A549 (cell line): Measurements from ENCODE around the gene IQCE. TPM values are rescaled to one million over a fixed set of nuclear protein-coding genes. Genes with fewer than 3 reads are reported as not detected.

Source experiments
- ATAC-seq, 2 experiments: fragments of 200-7000 bp in 1 of 2; fragments of >200 bp in 1 of 2; cut with Nextera tagmentation in 1 of 2; cut with Tn5 transposase in 1 of 2; 3 replicates each; pipeline versions ENCODE4 v1.8.0 to v1.9.1; 2018 to 2020; ENCODE audit warnings: mild to moderate bottlenecking in 1 of 2, moderate library complexity in 1 of 2
- CTCF ChIA-PET: fragments of 300-600 bp; sonication (Branson Sonifier 250); formaldehyde crosslinking; extraction: SDS; loops from one replicate; lab custom pipeline; 2021; ENCODE audit warnings: antibody characterized with exemption, inconsistent platforms; lab: Yijun Ruan, JAX
- POLR2A ChIA-PET: fragments of 350-600 bp; formaldehyde crosslinking; extraction: SDS; loops from one replicate; lab custom pipeline; 2021; ENCODE audit warnings: antibody characterized with exemption, inconsistent platforms; lab: Yijun Ruan, JAX
- DNase-seq, 2 experiments: peaks; one replicate each; pipeline versions ENCODE4 v3.0.0 to v3.0.0-alpha.2; 2011 to 2016; ENCODE audit warnings: low read depth in 1 of 2, low spot score in 1 of 2
- FAIRE-seq: peaks from 2 replicates; lab custom pipeline; 2011; peaks lifted over from hg19 to GRCh38; lab: Jason Lieb, UNC
- H3K27ac ChIP-seq, 2 experiments: fragments of >200 bp; sonication (Bioruptor Twin); formaldehyde crosslinking; 3 replicates each; pipeline ENCODE4 v1.5.1; 2016 to 2017
- H3K4me1 ChIP-seq: fragments of >200 bp; sonication (Bioruptor Twin); formaldehyde crosslinking; 3 replicates; pipeline ENCODE4 v1.6.1; 2016
- H3K4me2 ChIP-seq: fragments of >200 bp; sonication (Bioruptor Twin); formaldehyde crosslinking; 3 replicates; pipeline ENCODE4 v1.6.1; 2016
- H3K4me3 ChIP-seq: fragments of >200 bp; sonication (Bioruptor Twin); formaldehyde crosslinking; 3 replicates; pipeline ENCODE4 v1.5.1; 2016
- H3K9me3 ChIP-seq: fragments of >200 bp; sonication (Bioruptor Twin); formaldehyde crosslinking; 3 replicates; pipeline ENCODE4 v1.6.1; 2016
- HDAC2 ChIP-seq: fragments of 200-600 bp; sonication (generic); IDR thresholded peaks from 2 replicates; pipeline ENCODE4 v1.6.1; 2016
- HOXA7 ChIP-seq: fragments of 250-450 bp; sonication (Bioruptor Pico); IDR thresholded peaks from 2 replicates; pipeline ENCODE4 v1.5.0; 2020; ENCODE audit warnings: mild to moderate bottlenecking, moderate library complexity
- HOXB13 ChIP-seq: fragments of 250-450 bp; sonication (Bioruptor Pico); IDR thresholded peaks from 2 replicates; pipeline ENCODE4 v1.5.0; 2020; ENCODE audit warnings: low read depth, mild to moderate bottlenecking, moderate library complexity
- KDM1A ChIP-seq: fragments of 200-600 bp; sonication (generic); IDR thresholded peaks from 2 replicates; pipeline ENCODE4 v1.6.1; 2016; ENCODE audit warnings: low read depth, mild to moderate bottlenecking
- KDM5A ChIP-seq: fragments of 200-600 bp; sonication (generic); IDR thresholded peaks from 2 replicates; pipeline ENCODE4 v1.6.1; 2016; ENCODE audit warnings: antibody characterized with exemption, mild to moderate bottlenecking
- MAFK ChIP-seq: fragments of 450-650 bp; IDR thresholded peaks from 2 replicates; pipeline ENCODE4 v1.6.1; 2014; ENCODE audit not compliant: partially characterized antibody
- MYC ChIP-seq: IDR thresholded peaks from 2 replicates; pipeline ENCODE4 v1.6.1; 2012; ENCODE audit warnings: mild to moderate bottlenecking, inconsistent platforms, low read length, improper control_type of control experiment, borderline replicate concordance
- POLR2AphosphoS2 ChIP-seq: conservative IDR thresholded peaks from 2 replicates; pipeline ENCODE4 v1.6.1; 2012; ENCODE audit warnings: low read length, improper control_type of control experiment, inconsistent platforms
- RAD21 ChIP-seq, 2 experiments: fragments of >200 bp in 1 of 2; sonication (Bioruptor Twin) in 1 of 2; formaldehyde crosslinking in 1 of 2; IDR thresholded peaks in 1 of 2; conservative IDR thresholded peaks in 1 of 2; 2 replicates in 1 of 2; 3 replicates in 1 of 2; pipeline ENCODE4 v1.6.1; 2012 to 2018; ENCODE audit warnings: inconsistent platforms in 1 of 2
- WGBS: methylation state at CpG from one replicate; pipeline ENCODE4 v1.1.6; 2017; ENCODE audit errors: missing lambda C conversion rate; 5-methylcytosine and 5-hydroxymethylcytosine counted together
- polyA plus RNA-seq, 4 experiments: library from polyadenylated mRNA; depleted of rRNA in 3 of 4; stranded (reverse); fragments of >200 nt; fragmentation: RNase III in 1 of 4; extraction: RNeasy Plus Mini Kit Qiagen cat#74134 plus additional on column Dnase treatment in 1 of 4; gene quantifications; 2 replicates in 3 of 4; 3 replicates in 1 of 4; pipeline ENCODE4 v1.2.3, GENCODE V29; 2011 to 2017
- TF ChIP-seq, protein P1 (sequence below): IDR thresholded peaks from 2 replicates; pipeline ENCODE4 v1.6.1; 2012
- TF ChIP-seq, protein P2 (sequence below): fragments of 200-600 bp; sonication (generic); IDR thresholded peaks from 2 replicates; pipeline ENCODE4 v1.6.1; 2016; ENCODE audit warnings: antibody characterized with exemption, mild to moderate bottlenecking, moderate library complexity
- TF ChIP-seq, protein P3 (sequence below): fragments of 250-450 bp; sonication (Bioruptor Pico); IDR thresholded peaks from 2 replicates; pipeline ENCODE4 v1.5.0; 2021; ENCODE audit warnings: mild to moderate bottlenecking, moderate library complexity, borderline replicate concordance
- TF ChIP-seq, protein P4 (sequence below): fragments of 250-450 bp; sonication (Bioruptor Pico); IDR thresholded peaks from 2 replicates; pipeline ENCODE4 v1.5.0; 2020; ENCODE audit warnings: low read depth, mild to moderate bottlenecking, moderate library complexity
- TF ChIP-seq, protein P5 (sequence below): fragments of 450-650 bp; IDR thresholded peaks from 2 replicates; pipeline ENCODE4 v1.6.1; 2014; ENCODE audit warnings: antibody characterized with exemption

IQCE gene
- polyA plus RNA-seq, 2 of the 4 experiments (the other 2 are of a cell fraction) = 10.6 to 13.0 TPM

DNA sequence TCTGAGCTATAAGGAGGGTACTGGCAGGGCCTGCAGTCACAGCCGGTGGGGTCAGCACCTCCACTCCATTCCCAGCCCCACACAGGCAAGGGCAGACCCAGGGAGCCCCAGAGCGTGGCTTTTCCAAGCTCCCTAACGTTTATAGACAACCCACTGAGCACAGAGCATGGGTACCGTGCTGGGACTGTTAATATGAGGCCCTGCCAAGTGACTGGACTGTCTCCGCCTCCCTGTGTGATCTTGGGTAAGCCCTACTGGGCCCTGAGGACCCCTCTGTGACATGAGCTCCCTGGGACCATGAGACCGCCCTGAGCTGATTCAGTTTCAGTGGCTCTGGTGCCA lies 85.4 kb downstream of the IQCE start:
- H3K4me3 ChIP-seq = no peak overlapping the region
- FAIRE-seq = no peak
- ChIA-PET POLR2A (no interaction called here), CTCF (interaction anchor here (0.5 to 4.0 kb wide), 10 partner anchors 14 to 247 kb away, joined by 3 to 13 read pairs (median 3); no protein-coding TSS in a partner anchor)
- WGBS = 70% methylated on average over 6 of the region's 6 CpGs
- H3K4me2 ChIP-seq = no peak overlapping the region
- ATAC-seq = no peak
- H3K9me3 ChIP-seq = no peaks in the 10 kb centered on the region
- no peak for DNase-seq
- TF ChIP-seq, protein P1, sequence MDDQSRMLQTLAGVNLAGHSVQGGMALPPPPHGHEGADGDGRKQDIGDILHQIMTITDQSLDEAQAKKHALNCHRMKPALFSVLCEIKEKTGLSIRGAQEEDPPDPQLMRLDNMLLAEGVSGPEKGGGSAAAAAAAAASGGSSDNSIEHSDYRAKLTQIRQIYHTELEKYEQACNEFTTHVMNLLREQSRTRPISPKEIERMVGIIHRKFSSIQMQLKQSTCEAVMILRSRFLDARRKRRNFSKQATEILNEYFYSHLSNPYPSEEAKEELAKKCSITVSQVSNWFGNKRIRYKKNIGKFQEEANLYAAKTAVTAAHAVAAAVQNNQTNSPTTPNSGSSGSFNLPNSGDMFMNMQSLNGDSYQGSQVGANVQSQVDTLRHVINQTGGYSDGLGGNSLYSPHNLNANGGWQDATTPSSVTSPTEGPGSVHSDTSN = no peak
- no peak for TF ChIP-seq MAFK
- no peak for TF ChIP-seq RAD21 (conservative IDR thresholded peaks at IDR 0.05 in 1 of 2, IDR thresholded peaks at IDR 0.05 in 1 of 2)
- TF ChIP-seq KDM5A = no peak
- TF ChIP-seq MYC = no peak
- peaks cover 24% of the 10 kb centered on the region for H3K4me1 ChIP-seq
- H3K27ac ChIP-seq = no peak overlapping the region

DNA sequence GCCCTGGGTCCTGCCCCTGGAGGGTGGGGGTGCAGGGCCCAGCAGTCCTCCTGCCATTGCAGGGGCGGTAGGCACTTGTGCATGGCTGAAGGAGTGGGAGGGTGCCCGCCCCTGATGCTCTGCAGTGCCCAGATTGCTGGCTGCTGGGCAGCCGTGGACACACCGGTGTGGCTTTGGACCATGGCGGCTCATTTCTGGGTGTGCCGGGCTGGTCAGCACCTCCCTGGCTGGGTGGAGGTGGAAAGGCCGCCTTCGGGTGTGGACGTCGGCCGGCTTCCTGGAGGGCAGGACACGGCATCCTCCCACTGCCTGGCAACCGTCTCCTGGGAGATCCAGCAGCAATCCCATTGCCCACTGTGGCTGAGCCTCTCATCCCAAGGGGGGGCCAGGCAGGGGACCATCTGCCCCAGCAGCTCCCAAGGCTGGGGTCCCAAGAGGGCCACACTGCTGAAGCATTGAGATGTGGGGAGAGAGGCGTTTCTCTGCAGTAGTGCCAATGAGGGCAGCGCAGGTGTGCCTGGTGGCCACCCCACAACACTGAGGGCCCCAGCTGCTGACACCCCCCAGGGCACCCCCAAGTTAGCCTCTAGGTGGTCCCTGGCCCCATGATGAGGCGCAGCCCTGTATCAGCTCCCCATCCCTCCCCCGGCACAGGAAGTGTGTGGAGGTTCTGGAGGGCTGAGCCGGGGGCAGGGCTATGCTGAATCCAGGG lies 85.9 kb downstream of the IQCE start:
- ChIA-PET POLR2A (no interaction called here), CTCF (interaction anchor here (0.5 to 4.0 kb wide), 11 partner anchors 13 to 248 kb away, joined by 3 to 13 read pairs (median 3); no protein-coding TSS in a partner anchor)
- peak overlapping the region in 1 of 2 experiments; percentile 0; a peak in 1 of 6 replicates for H3K27ac ChIP-seq
- H3K4me1 ChIP-seq = peaks cover 24% of the 10 kb centered on the region
- 72% methylated on average over 12 of the region's 18 CpGs for WGBS
- no peak for DNase-seq
- FAIRE-seq = no peak
- no peaks in the 10 kb centered on the region for H3K9me3 ChIP-seq
- no peak overlapping the region for H3K4me2 ChIP-seq
- TF ChIP-seq, protein P2, sequence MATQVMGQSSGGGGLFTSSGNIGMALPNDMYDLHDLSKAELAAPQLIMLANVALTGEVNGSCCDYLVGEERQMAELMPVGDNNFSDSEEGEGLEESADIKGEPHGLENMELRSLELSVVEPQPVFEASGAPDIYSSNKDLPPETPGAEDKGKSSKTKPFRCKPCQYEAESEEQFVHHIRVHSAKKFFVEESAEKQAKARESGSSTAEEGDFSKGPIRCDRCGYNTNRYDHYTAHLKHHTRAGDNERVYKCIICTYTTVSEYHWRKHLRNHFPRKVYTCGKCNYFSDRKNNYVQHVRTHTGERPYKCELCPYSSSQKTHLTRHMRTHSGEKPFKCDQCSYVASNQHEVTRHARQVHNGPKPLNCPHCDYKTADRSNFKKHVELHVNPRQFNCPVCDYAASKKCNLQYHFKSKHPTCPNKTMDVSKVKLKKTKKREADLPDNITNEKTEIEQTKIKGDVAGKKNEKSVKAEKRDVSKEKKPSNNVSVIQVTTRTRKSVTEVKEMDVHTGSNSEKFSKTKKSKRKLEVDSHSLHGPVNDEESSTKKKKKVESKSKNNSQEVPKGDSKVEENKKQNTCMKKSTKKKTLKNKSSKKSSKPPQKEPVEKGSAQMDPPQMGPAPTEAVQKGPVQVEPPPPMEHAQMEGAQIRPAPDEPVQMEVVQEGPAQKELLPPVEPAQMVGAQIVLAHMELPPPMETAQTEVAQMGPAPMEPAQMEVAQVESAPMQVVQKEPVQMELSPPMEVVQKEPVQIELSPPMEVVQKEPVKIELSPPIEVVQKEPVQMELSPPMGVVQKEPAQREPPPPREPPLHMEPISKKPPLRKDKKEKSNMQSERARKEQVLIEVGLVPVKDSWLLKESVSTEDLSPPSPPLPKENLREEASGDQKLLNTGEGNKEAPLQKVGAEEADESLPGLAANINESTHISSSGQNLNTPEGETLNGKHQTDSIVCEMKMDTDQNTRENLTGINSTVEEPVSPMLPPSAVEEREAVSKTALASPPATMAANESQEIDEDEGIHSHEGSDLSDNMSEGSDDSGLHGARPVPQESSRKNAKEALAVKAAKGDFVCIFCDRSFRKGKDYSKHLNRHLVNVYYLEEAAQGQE = no peak
- ATAC-seq = peak in 1 of 2 experiments; percentile 16; a peak in 2 of 6 replicates
- no peak overlapping the region for H3K4me3 ChIP-seq

DNA sequence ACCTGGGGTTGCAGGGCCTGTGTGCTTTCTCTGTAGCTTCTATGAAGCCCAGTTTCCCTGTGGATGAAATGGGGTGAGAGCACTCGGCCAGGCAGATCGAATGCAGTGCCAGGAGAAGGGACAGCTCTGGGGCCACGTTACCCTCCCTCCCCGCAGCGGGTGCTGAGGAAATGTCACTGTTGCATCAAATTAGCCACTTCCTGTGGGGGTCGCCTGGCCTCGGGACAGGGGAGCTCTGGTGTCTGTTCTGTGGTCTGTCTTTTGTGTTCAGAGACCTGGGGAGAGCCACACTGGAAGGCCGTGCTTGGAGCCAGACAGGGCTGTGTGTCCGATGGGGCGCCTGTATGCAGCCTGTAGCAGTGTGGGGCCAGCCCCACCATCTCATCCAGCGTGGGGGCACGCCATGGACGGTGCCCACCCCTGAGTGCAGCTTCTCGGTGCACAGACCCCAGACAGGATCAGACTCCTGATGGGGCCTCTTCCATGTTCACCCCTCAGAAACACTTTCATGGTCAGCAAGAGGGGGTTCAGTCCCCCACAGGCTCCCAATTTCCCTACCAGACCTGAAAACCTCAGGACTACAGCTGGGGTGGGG lies 86.6 kb downstream of the IQCE start:
- Histone ChIP-seq H3K4me2 (no peak overlapping the region), H3K27ac (peak overlapping the region in 1 of 2 experiments; percentile 0; a peak in 1 of 6 replicates), H3K9me3 (no peaks in the 10 kb centered on the region), H3K4me1 (peaks cover 24% of the 10 kb centered on the region), H3K4me3 (no peak overlapping the region)
- DNase-seq (no peak), FAIRE-seq (no peak), ATAC-seq (peak in 1 of 2 experiments; percentile 3; a peak in 1 of 6 replicates)
- TF ChIP-seq, protein P3, sequence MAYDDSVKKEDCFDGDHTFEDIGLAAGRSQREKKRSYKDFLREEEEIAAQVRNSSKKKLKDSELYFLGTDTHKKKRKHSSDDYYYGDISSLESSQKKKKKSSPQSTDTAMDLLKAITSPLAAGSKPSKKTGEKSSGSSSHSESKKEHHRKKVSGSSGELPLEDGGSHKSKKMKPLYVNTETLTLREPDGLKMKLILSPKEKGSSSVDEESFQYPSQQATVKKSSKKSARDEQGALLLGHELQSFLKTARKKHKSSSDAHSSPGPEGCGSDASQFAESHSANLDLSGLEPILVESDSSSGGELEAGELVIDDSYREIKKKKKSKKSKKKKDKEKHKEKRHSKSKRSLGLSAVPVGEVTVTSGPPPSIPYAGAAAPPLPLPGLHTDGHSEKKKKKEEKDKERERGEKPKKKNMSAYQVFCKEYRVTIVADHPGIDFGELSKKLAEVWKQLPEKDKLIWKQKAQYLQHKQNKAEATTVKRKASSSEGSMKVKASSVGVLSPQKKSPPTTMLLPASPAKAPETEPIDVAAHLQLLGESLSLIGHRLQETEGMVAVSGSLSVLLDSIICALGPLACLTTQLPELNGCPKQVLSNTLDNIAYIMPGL (CRISPR knock-in tag) = no peak
- TF ChIP-seq, protein P4, sequence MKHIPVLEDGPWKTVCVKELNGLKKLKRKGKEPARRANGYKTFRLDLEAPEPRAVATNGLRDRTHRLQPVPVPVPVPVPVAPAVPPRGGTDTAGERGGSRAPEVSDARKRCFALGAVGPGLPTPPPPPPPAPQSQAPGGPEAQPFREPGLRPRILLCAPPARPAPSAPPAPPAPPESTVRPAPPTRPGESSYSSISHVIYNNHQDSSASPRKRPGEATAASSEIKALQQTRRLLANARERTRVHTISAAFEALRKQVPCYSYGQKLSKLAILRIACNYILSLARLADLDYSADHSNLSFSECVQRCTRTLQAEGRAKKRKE (CRISPR knock-in tag) = no peak
- TF ChIP-seq HDAC2 = no peak
- no peak for TF ChIP-seq POLR2AphosphoS2
- no peak for TF ChIP-seq HOXB13 (CRISPR knock-in tag)
- TF ChIP-seq, protein P5, sequence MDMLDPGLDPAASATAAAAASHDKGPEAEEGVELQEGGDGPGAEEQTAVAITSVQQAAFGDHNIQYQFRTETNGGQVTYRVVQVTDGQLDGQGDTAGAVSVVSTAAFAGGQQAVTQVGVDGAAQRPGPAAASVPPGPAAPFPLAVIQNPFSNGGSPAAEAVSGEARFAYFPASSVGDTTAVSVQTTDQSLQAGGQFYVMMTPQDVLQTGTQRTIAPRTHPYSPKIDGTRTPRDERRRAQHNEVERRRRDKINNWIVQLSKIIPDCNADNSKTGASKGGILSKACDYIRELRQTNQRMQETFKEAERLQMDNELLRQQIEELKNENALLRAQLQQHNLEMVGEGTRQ = no peak
- TF ChIP-seq KDM1A = no peak
- TF ChIP-seq HOXA7 (CRISPR knock-in tag) = no peak
- ChIA-PET POLR2A (no interaction called here), CTCF (interaction anchor here (0.6 to 4.0 kb wide), 8 partner anchors 12 to 232 kb away, joined by 3 to 13 read pairs (median 4); no protein-coding TSS in a partner anchor)
- 78% methylated on average over 8 of the region's 14 CpGs for whole genome bisulfite sequencing
